GM23338 (cell line): ENCODE results near the gene ICAM1. TPM values are rescaled to one million over a fixed set of nuclear protein-coding genes. Genes with fewer than 3 reads are reported as not detected.

Experiments used
- ATAC-seq: fragments of 200-7000 bp; cut with Tn5 transposase; 3 replicates; pipeline ENCODE4 v1.9.1; 2020
- DNase-seq: peaks from one replicate; pipeline ENCODE4 v3.0.0-alpha.2; 2015; ENCODE audit warnings: low spot score
- H2AFZ ChIP-seq: fragments of 200-600 bp; sonication (generic); 2 replicates; pipeline ENCODE4 v1.8.0; 2016; ENCODE audit warnings: antibody characterized with exemption, mild to moderate bottlenecking, moderate library complexity
- H3F3A ChIP-seq: fragments of 200-600 bp; sonication (generic); replicated peaks from 2 replicates; pipeline ENCODE4 v1.8.0; 2017; ENCODE audit warnings: antibody characterized with exemption, mixed run types, low read depth
- H3K27ac ChIP-seq: fragments of 200-600 bp; sonication (generic); 2 replicates; pipeline ENCODE4 v1.6.1; 2016; ENCODE audit warnings: low read depth
- H3K27me3 ChIP-seq: fragments of 200-600 bp; sonication (generic); 2 replicates; pipeline ENCODE4 v1.8.0; 2016; ENCODE audit warnings: mild to moderate bottlenecking, mixed run types, moderate library complexity; ENCODE audit not compliant: insufficient read depth
- H3K36me3 ChIP-seq: fragments of 200-600 bp; sonication (generic); 2 replicates; pipeline ENCODE4 v1.8.0; 2016; ENCODE audit warnings: mild to moderate bottlenecking; ENCODE audit not compliant: insufficient read depth
- H3K4me1 ChIP-seq: fragments of 200-600 bp; sonication (generic); 2 replicates; pipeline ENCODE4 v1.8.0; 2016; ENCODE audit warnings: mild to moderate bottlenecking, moderate library complexity; ENCODE audit not compliant: insufficient read depth
- H3K4me2 ChIP-seq: fragments of 200-600 bp; sonication (generic); 2 replicates; pipeline ENCODE4 v1.7.1; 2017; ENCODE audit warnings: mixed run types
- H3K4me3 ChIP-seq: fragments of 200-600 bp; sonication (generic); 2 replicates; pipeline ENCODE4 v1.6.1; 2016; ENCODE audit warnings: mixed run types
- H3K79me2 ChIP-seq: fragments of 200-600 bp; sonication (generic); replicated peaks from 2 replicates; pipeline ENCODE4 v1.8.0; 2017; ENCODE audit warnings: mild to moderate bottlenecking; ENCODE audit not compliant: insufficient read depth
- H3K9me2 ChIP-seq: fragments of 200-600 bp; sonication (generic); 2 replicates; pipeline ENCODE4 v1.8.0; 2017; ENCODE audit not compliant: insufficient read depth
- H4K20me1 ChIP-seq: fragments of 200-600 bp; sonication (generic); replicated peaks from 2 replicates; pipeline ENCODE4 v1.8.0; 2017; ENCODE audit warnings: mild to moderate bottlenecking; ENCODE audit not compliant: insufficient read depth
- H3K27ac Mint-ChIP-seq: 2 replicates; pipeline ENCODE4 v1.8.0; 2020; ENCODE audit warnings: inconsistent platforms, mild to moderate bottlenecking, moderate library complexity, mixed read lengths
- H3K27me3 Mint-ChIP-seq: 3 replicates; pipeline ENCODE4 v1.8.0; 2022; ENCODE audit warnings: low read depth, mild to moderate bottlenecking, moderate library complexity, mixed read lengths, inconsistent platforms; ENCODE audit not compliant: insufficient read depth, poor library complexity
- H3K36me3 Mint-ChIP-seq: 3 replicates; pipeline ENCODE4 v1.8.0; 2021; ENCODE audit warnings: low read depth, mild to moderate bottlenecking, inconsistent platforms, moderate library complexity, mixed read lengths
- H3K4me1 Mint-ChIP-seq: 3 replicates; pipeline ENCODE4 v1.8.0; 2020; ENCODE audit warnings: mild to moderate bottlenecking, inconsistent platforms, mixed read lengths
- H3K4me3 Mint-ChIP-seq: 3 replicates; pipeline ENCODE4 v1.8.0; 2021; ENCODE audit warnings: moderate library complexity, mild to moderate bottlenecking, inconsistent platforms, mixed read lengths
- H3K9me3 Mint-ChIP-seq: 3 replicates; pipeline ENCODE4 v1.8.0; 2020; ENCODE audit warnings: moderate library complexity, mild to moderate bottlenecking, inconsistent platforms, mixed read lengths
- CREB1 ChIP-seq: fragments of 250-450 bp; sonication (Bioruptor Pico); IDR thresholded peaks from 2 replicates; pipeline ENCODE4 v1.5.0; 2020; ENCODE audit warnings: low read depth, mild to moderate bottlenecking, moderate library complexity
- EZH2 ChIP-seq: fragments of 200-600 bp; sonication (generic); IDR thresholded peaks from one replicate; pipeline ENCODE4 v1.8.0; 2017; ENCODE audit warnings: antibody characterized with exemption, mild to moderate bottlenecking, low read depth; ENCODE audit not compliant: unreplicated experiment
- EZH2phosphoT487 ChIP-seq: fragments of 200-600 bp; sonication (generic); IDR thresholded peaks from one replicate; pipeline ENCODE4 v1.8.1; 2018; ENCODE audit warnings: antibody characterized with exemption; ENCODE audit not compliant: unreplicated experiment
- JUNB ChIP-seq: IDR thresholded peaks from one replicate; pipeline ENCODE4 v1.6.1; 2016; ENCODE audit warnings: antibody characterized with exemption; ENCODE audit not compliant: unreplicated experiment
- NANOG ChIP-seq: IDR thresholded peaks from 2 replicates; pipeline ENCODE4 v1.6.1; 2016; ENCODE audit warnings: antibody characterized with exemption, borderline replicate concordance
- POLR2AphosphoS5 ChIP-seq: IDR thresholded peaks from 2 replicates; pipeline ENCODE4 v1.6.1; 2016; ENCODE audit warnings: antibody characterized with exemption, low read depth
- ZNF114 ChIP-seq: fragments of 250-450 bp; sonication (Bioruptor Pico); IDR thresholded peaks from 2 replicates; pipeline ENCODE4 v1.5.0; 2020; ENCODE audit warnings: mild to moderate bottlenecking, moderate library complexity
- ZNF331 ChIP-seq: fragments of 250-450 bp; sonication (Bioruptor Pico); IDR thresholded peaks from 2 replicates; pipeline ENCODE4 v1.5.0; 2020; ENCODE audit warnings: low read depth, mild to moderate bottlenecking, moderate library complexity
- ZNF462 ChIP-seq: fragments of 250-450 bp; sonication (Bioruptor Pico); IDR thresholded peaks from 2 replicates; pipeline ENCODE4 v1.5.0; 2020; ENCODE audit warnings: mild to moderate bottlenecking, moderate library complexity
- polyA plus RNA-seq: library from polyadenylated mRNA; unstranded; fragments of >200 nt; fragmentation: Nextera tagmentation; extraction: Ambion mirVana; gene quantifications from 2 replicates; pipeline ENCODE4 v1.2.1, GENCODE V29; 2016
- total RNA-seq: library from RNA; depleted of rRNA; stranded (reverse); fragments of >200 nt; shearing (Covaris generic); gene quantifications from 2 replicates; pipeline ENCODE4 v1.2.3, GENCODE V29; 2014

Gene ICAM1
- total and polyA plus RNA-seq, 2 experiments from 2014 or later = 1.6 to 3.5 TPM

GRCh38 chr19:10260141-10260584 lies 10.8 kb upstream of the ICAM1 start (continued):
- TF ChIP-seq EZH2 (no peak), NANOG (no peak), JUNB (no peak), ZNF462 (no peak)

GRCh38 chr19:10262771-10263170 lies 8.1 kb upstream of the ICAM1 start:
- no peaks in the 10 kb centered on the region for H3K79me2 ChIP-seq
- no peak overlapping the region for H3K4me3 ChIP-seq
- no peaks in the 10 kb centered on the region; the same call in 2 of the 3 replicates for H3K9me3 Mint-ChIP-seq
- H3K9me2 ChIP-seq = no peaks in the 10 kb centered on the region
- peaks cover 3% of the 10 kb centered on the region for H3F3A ChIP-seq
- no peaks in the 10 kb centered on the region for H3K27me3 ChIP-seq
- H3K27me3 Mint-ChIP-seq = peaks cover 8% of the 10 kb centered on the region
- no peak overlapping the region for H2AFZ ChIP-seq
- no peak overlapping the region for H3K27ac ChIP-seq
- no peaks in the 10 kb centered on the region for H3K4me1 Mint-ChIP-seq
- H3K4me3 Mint-ChIP-seq = no peak overlapping the region
- DNase-seq (no peak), ATAC-seq (no peak)
- H3K36me3 ChIP-seq = no peaks in the 10 kb centered on the region
- H3K27ac Mint-ChIP-seq = no peak overlapping the region
- no peaks in the 10 kb centered on the region for H3K4me1 ChIP-seq
- H3K4me2 ChIP-seq = no peak overlapping the region
- no peaks in the 10 kb centered on the region for H4K20me1 ChIP-seq
- H3K36me3 Mint-ChIP-seq = peaks cover 11% of the 10 kb centered on the region
- TF ChIP-seq EZH2phosphoT487 (no peak), JUNB (no peak), ZNF462 (no peak), ZNF114 (CRISPR knock-in tag) (no peak), NANOG (no peak), EZH2 (no peak), POLR2AphosphoS5 (no peak), CREB1 (CRISPR knock-in tag) (no peak), ZNF331 (no peak)
